T-helper 17 cell (primary cell): ENCODE data around the gene ACTA2. TPM values are rescaled to one million over a fixed set of nuclear protein-coding genes. Genes with fewer than 3 reads are reported as not detected.

Experiments
- ATAC-seq: fragments of 150-1000 bp; cut with Tn5 transposase; 2 replicates; pipeline ENCODE4 v1.10.0; 2021; ENCODE audit warnings: mild to moderate bottlenecking, moderate library complexity
- DNase-seq, 3 donors: peaks; one replicate each; pipeline versions ENCODE4 v3.0.0 to v3.0.0-alpha.2; 2020 to 2021
- H3K9me3 ChIP-seq: one replicate; pipeline ENCODE4 v1.7.0; 2013; ENCODE audit warnings: low read length, mild to moderate bottlenecking; ENCODE audit not compliant: control insufficient read depth, poor library complexity, severe bottlenecking
- H3K27ac Mint-ChIP-seq: one replicate; pipeline ENCODE4 v1.8.0; 2022; ENCODE audit warnings: mild to moderate bottlenecking, moderate library complexity, mixed read lengths
- H3K27me3 Mint-ChIP-seq: one replicate; pipeline ENCODE4 v1.8.0; 2022; ENCODE audit warnings: mixed read lengths
- H3K36me3 Mint-ChIP-seq: one replicate; pipeline ENCODE4 v1.8.0; 2022; ENCODE audit warnings: low read depth, mixed read lengths
- H3K4me1 Mint-ChIP-seq: one replicate; pipeline ENCODE4 v1.8.0; 2022; ENCODE audit warnings: mild to moderate bottlenecking, mixed read lengths
- H3K4me3 Mint-ChIP-seq: one replicate; pipeline ENCODE4 v1.8.0; 2022; ENCODE audit warnings: mild to moderate bottlenecking, moderate library complexity, mixed read lengths
- total RNA-seq, 4 donors: library from RNA in 2 of 4; stranded (reverse) in 2 of 4; gene quantifications; one replicate each; pipeline ENCODE4 v1.2.3 and lab custom pipeline; 2022 to 2026

The ACTA2 gene
- total RNA-seq = 1 to 10 TPM; 3.8 to 4.6 TPM
- 1.7 to 2.8 reads per million in 2 donors for total RNA-seq (lab: John Stamatoyannopoulos, UW)

GRCh38 chr10:88952647-88953111, at the start of gene ACTA2:
Gene ACTA2 (minus strand): TSS chr10:88952773. CDS start chr10:88948930, 3,843 bp downstream.
- H3K4me3 Mint-ChIP-seq = no peak within 1 kb of the TSS
- no peaks in the 10 kb centered on the region for H3K27me3 Mint-ChIP-seq
- ATAC-seq = no peak
- no peaks in the 10 kb centered on the region for H3K36me3 Mint-ChIP-seq
- no peaks in the 10 kb centered on the region for H3K9me3 ChIP-seq
- peaks cover 9% of the 10 kb centered on the region for H3K4me1 Mint-ChIP-seq
- no peak within 1 kb of the TSS for H3K27ac Mint-ChIP-seq
- DNase-seq = no peak

GRCh38 chr10:89001729-89002072, 49.1 kb upstream of the ACTA2 start:
- H3K27me3 Mint-ChIP-seq = no peaks in the 10 kb centered on the region
- DNase-seq (no peak), ATAC-seq (peak; percentile 27)
- H3K27ac Mint-ChIP-seq = peak overlapping the region; percentile 99
- H3K4me3 Mint-ChIP-seq = peak overlapping the region; percentile 90
- peaks cover 6% of the 10 kb centered on the region for H3K36me3 Mint-ChIP-seq
- peaks cover 51% of the 10 kb centered on the region for H3K4me1 Mint-ChIP-seq
- no peaks in the 10 kb centered on the region for H3K9me3 ChIP-seq

- no peaks in the 10 kb centered on the region for H3K27me3 Mint-ChIP-seq
- H3K4me1 Mint-ChIP-seq = peaks cover 52% of the 10 kb centered on the region
- H3K27ac Mint-ChIP-seq = peak overlapping the region; percentile 99
- peak overlapping the region; percentile 90 for H3K4me3 Mint-ChIP-seq
- H3K36me3 Mint-ChIP-seq = peaks cover 4% of the 10 kb centered on the region
- no peak for DNase-seq
- no peaks in the 10 kb centered on the region for H3K9me3 ChIP-seq
- peak; percentile 59 for ATAC-seq
These were observed 48.6 kb upstream of the ACTA2 start for GRCh38 chr10:89001024-89001728.

DNA sequence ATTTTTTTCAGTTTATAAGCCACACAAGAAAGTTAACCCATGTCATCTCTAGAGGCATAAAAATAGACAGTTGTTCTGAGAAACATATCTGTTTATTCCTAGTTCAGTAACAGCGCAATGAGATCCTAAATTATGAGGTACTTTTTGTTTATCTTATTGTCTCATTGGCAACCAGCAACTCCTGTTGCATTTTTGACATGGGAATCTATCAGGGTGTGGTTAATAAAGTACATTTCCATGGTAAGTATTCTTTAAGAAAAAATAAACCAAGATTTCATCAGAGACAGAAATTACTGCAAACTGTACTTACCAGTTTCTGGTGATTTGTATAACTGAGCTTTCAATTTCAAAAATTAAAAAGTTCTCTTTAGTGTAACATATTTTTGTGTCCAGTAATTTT, 47.1 kb upstream of the ACTA2 start:
- peak overlapping the region; percentile 99 for H3K27ac Mint-ChIP-seq
- no peaks in the 10 kb centered on the region for H3K27me3 Mint-ChIP-seq
- H3K4me3 Mint-ChIP-seq = peak overlapping the region; percentile 90
- peaks cover under 1% of the 10 kb centered on the region for H3K36me3 Mint-ChIP-seq
- H3K9me3 ChIP-seq = no peaks in the 10 kb centered on the region
- H3K4me1 Mint-ChIP-seq = peaks cover 60% of the 10 kb centered on the region
- DNase-seq = no peak
- ATAC-seq = peak; percentile 15

GRCh38 chr10:88996927-88997326, 44.4 kb upstream of the ACTA2 start:
- H3K27ac Mint-ChIP-seq = peak overlapping the region; percentile 99
- no peak for DNase-seq
- H3K36me3 Mint-ChIP-seq = no peaks in the 10 kb centered on the region
- peak; percentile 66 for ATAC-seq
- peak overlapping the region; percentile 82 for H3K4me3 Mint-ChIP-seq
- H3K27me3 Mint-ChIP-seq = no peaks in the 10 kb centered on the region
- H3K4me1 Mint-ChIP-seq = peaks cover 60% of the 10 kb centered on the region
- no peaks in the 10 kb centered on the region for H3K9me3 ChIP-seq

GRCh38 chr10:88995156-88995876, 42.7 kb upstream of the ACTA2 start:
- H3K9me3 ChIP-seq = no peaks in the 10 kb centered on the region
- DNase-seq = no peak
- Mint-ChIP-seq H3K27me3 (no peaks in the 10 kb centered on the region), H3K27ac (peak overlapping the region; percentile 99), H3K36me3 (peaks cover 3% of the 10 kb centered on the region), H3K4me1 (peaks cover 52% of the 10 kb centered on the region), H3K4me3 (peak overlapping the region; percentile 87)
- no peak for ATAC-seq

GRCh38 chr10:88994019-88994418, 41.4 kb upstream of the ACTA2 start:
- Mint-ChIP-seq H3K4me1 (peaks cover 57% of the 10 kb centered on the region), H3K36me3 (peaks cover 3% of the 10 kb centered on the region), H3K27me3 (no peaks in the 10 kb centered on the region), H3K4me3 (peak overlapping the region; percentile 71), H3K27ac (peak overlapping the region; percentile 99)
- H3K9me3 ChIP-seq = no peaks in the 10 kb centered on the region
- DNase-seq = no peak
- peak; percentile 2 for ATAC-seq

DNA sequence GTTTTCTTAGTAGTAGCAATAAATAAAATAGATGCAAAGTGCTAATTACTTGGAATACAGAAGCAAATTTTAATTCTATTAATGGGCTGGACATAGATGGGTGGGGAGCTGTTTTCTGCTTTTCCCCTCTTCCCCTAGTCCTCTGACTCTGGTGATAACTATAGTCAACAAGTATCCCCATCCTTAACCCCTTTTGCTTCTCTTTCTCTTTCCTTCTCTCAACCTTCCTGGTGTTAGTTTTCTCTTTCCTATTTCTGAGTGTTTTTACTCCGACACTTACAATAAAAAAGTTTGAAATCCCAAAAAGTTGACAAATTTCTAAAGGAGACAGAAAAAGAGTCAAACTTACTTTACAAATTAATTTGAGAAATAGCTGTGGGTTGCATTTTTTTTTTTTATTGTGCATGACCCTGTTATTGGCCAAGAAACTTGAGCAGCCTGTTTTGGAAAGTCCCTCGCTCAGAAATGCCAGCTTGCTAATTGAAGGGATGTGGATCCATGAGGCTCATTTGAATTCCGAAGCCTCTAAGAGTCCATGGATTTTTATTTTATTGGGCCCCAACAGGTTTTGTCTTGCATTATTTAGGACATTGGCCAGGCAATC, 40.5 kb upstream of the ACTA2 start:
- peak overlapping the region; percentile 89 for H3K4me3 Mint-ChIP-seq
- peaks cover 3% of the 10 kb centered on the region for H3K36me3 Mint-ChIP-seq
- ATAC-seq (no peak), DNase-seq (no peak)
- peaks cover 59% of the 10 kb centered on the region for H3K4me1 Mint-ChIP-seq
- peak overlapping the region; percentile 99 for H3K27ac Mint-ChIP-seq
- H3K27me3 Mint-ChIP-seq = no peaks in the 10 kb centered on the region
- H3K9me3 ChIP-seq = no peaks in the 10 kb centered on the region

DNA sequence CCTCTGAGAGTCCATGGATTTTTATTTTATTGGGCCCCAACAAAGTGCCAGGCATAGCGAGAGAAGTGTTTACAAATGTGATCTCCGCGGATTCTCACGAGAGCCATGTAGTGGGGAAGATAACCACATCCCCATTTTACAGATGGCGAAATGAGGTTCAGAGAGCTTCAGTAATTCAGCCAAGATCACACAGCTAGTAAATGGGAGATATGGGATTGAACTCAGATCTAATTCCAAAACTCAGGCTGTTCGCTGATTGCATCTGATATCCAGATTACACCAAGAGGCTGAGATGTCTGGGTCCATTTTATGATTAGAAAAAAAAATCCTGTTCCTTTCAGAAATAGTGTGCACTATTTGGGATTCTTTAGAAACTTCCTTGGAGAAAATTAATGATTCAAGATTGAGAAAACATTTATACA, 39.3 kb upstream of the ACTA2 start:
- Mint-ChIP-seq H3K4me3 (peak overlapping the region; percentile 94), H3K27me3 (no peaks in the 10 kb centered on the region), H3K27ac (peak overlapping the region; percentile 99), H3K4me1 (peaks cover 59% of the 10 kb centered on the region), H3K36me3 (peaks cover 3% of the 10 kb centered on the region)
- no peak for DNase-seq
- H3K9me3 ChIP-seq = no peaks in the 10 kb centered on the region
- no peak for ATAC-seq

- no peaks in the 10 kb centered on the region for H3K9me3 ChIP-seq
- Mint-ChIP-seq H3K36me3 (peaks cover 3% of the 10 kb centered on the region), H3K4me3 (peak overlapping the region; percentile 94), H3K4me1 (peaks cover 58% of the 10 kb centered on the region), H3K27ac (peak overlapping the region; percentile 99), H3K27me3 (no peaks in the 10 kb centered on the region)
- ATAC-seq = peak; percentile 47
- peak; percentile 26 to 53 (median 46) for DNase-seq
These were observed 38.8 kb upstream of the ACTA2 start for GRCh38 chr10:88991161-88991898.

GRCh38 chr10:88990384-88991160, 38.0 kb upstream of the ACTA2 start, which contains the start of gene FAS:
Gene FAS (plus strand): TSS chr10:88990798. CDS start chr10:88990877, 79 bp downstream.
- H3K4me1 Mint-ChIP-seq = peaks cover 53% of the 10 kb centered on the region
- no peaks in the 10 kb centered on the region for H3K27me3 Mint-ChIP-seq
- H3K4me3 Mint-ChIP-seq = peak within 1 kb of the TSS; percentile 94
- ATAC-seq = peak; percentile 81
- peaks cover 3% of the 10 kb centered on the region for H3K36me3 Mint-ChIP-seq
- no peaks in the 10 kb centered on the region for H3K9me3 ChIP-seq
- peak; percentile 71 to 82 (median 78) for DNase-seq
- H3K27ac Mint-ChIP-seq = peak within 1 kb of the TSS; percentile 99

DNA sequence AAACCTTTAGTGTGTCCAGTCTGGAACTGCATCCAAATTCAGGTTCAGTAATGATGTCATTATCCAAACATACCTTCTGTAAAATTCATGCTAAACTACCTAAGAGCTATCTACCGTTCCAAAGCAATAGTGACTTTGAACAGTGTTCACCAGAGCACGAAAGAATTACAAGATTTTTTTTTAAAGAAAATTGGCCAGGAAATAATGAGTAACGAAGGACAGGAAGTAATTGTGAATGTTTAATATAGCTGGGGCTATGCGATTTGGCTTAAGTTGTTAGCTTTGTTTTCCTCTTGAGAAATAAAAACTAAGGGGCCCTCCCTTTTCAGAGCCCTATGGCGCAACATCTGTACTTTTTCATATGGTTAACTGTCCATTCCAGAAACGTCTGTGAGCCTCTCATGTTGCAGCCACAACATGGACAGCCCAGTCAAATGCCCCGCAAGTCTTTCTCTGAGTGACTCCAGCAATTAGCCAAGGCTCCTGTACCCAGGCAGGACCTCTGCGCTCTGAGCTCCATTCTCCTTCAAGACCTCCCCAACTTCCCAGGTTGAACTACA, 37.3 kb upstream of the ACTA2 start:
- no peaks in the 10 kb centered on the region for H3K27me3 Mint-ChIP-seq
- H3K9me3 ChIP-seq = no peaks in the 10 kb centered on the region
- peak overlapping the region; percentile 94 for H3K4me3 Mint-ChIP-seq
- DNase-seq (no peak), ATAC-seq (no peak)
- H3K36me3 Mint-ChIP-seq = peaks cover 3% of the 10 kb centered on the region
- H3K4me1 Mint-ChIP-seq = peaks cover 51% of the 10 kb centered on the region
- peak overlapping the region; percentile 99 for H3K27ac Mint-ChIP-seq
